HG02981 (cell line): ENCODE results near the gene PM20D2.

Source experiments
- ATAC-seq: cut with Tn5 transposase; IDR thresholded peaks from one replicate; pipeline ENCODE4 v1.9.1; 2021; ENCODE audit warnings: mild to moderate bottlenecking, moderate library complexity; ENCODE audit not compliant: unreplicated experiment

PM20D2 gene

GRCh38 chr6:89198235-89198634, 52.4 kb downstream of the PM20D2 start:
- ATAC-seq, result no peak

- no peak for ATAC-seq
Measured at GRCh38 chr6:89199579-89199978, 53.7 kb downstream of the PM20D2 start.

GRCh38 chr6:89200706-89201215, 54.9 kb downstream of the PM20D2 start:
- no peak for ATAC-seq

GRCh38 chr6:89204096-89204495, 58.2 kb downstream of the PM20D2 start:
- ATAC-seq, result no peak

GRCh38 chr6:89205819-89206218, 60.0 kb downstream of the PM20D2 start:
- ATAC-seq, result no peak

GRCh38 chr6:89208551-89208950, 62.7 kb downstream of the PM20D2 start:
- no peak for ATAC-seq

- ATAC-seq, result no peak
Measured at GRCh38 chr6:89209457-89209856, 63.6 kb downstream of the PM20D2 start.

GRCh38 chr6:89212472-89212871, 66.6 kb downstream of the PM20D2 start:
- ATAC-seq, result no peak

- ATAC-seq, result no peak
Measured at GRCh38 chr6:89214197-89214596, 68.3 kb downstream of the PM20D2 start.
